Calu3 (cell line): ENCODE data around the gene GPR34. TPM values are rescaled to one million over a fixed set of nuclear protein-coding genes. Genes with fewer than 3 reads are reported as not detected.

ENCODE experiments used
- BruUV-seq: library from RNA; stranded (reverse); fragments of 400-500 nt; replicated peaks from 2 replicates; lab custom pipeline; 2021; lab: Mats Ljungman, UMichigan
- CTCF ChIA-PET: fragments of 300-600 bp; sonication (Branson Sonifier 250); formaldehyde crosslinking; loops from one replicate; lab custom pipeline; 2022; ENCODE audit warnings: antibody characterized with exemption; lab: Charles Lee
- DNase-seq: peaks from one replicate; pipeline ENCODE4 v3.0.0; 2022
- H3K27ac Mint-ChIP-seq: one replicate; pipeline ENCODE4 v1.8.0; 2022; ENCODE audit warnings: mixed read lengths; ENCODE audit not compliant: unreplicated experiment
- H3K27me3 Mint-ChIP-seq: one replicate; pipeline ENCODE4 v1.8.0; 2022; ENCODE audit warnings: mixed read lengths; ENCODE audit not compliant: unreplicated experiment
- H3K36me3 Mint-ChIP-seq: one replicate; pipeline ENCODE4 v1.8.0; 2022; ENCODE audit warnings: mild to moderate bottlenecking, moderate library complexity, mixed read lengths; ENCODE audit not compliant: insufficient read depth, unreplicated experiment
- H3K4me1 Mint-ChIP-seq: one replicate; pipeline ENCODE4 v1.8.0; 2022; ENCODE audit warnings: mild to moderate bottlenecking, low read depth, mixed read lengths; ENCODE audit not compliant: unreplicated experiment
- H3K4me3 Mint-ChIP-seq: one replicate; pipeline ENCODE4 v1.8.0; 2022; ENCODE audit warnings: mild to moderate bottlenecking, low read depth, moderate library complexity, mixed read lengths; ENCODE audit not compliant: unreplicated experiment
- H3K9me3 Mint-ChIP-seq: one replicate; pipeline ENCODE4 v1.8.0; 2022; ENCODE audit warnings: low read depth, mixed read lengths; ENCODE audit not compliant: unreplicated experiment
- CTCF ChIP-seq: fragments of 200-600 bp; IDR thresholded peaks from one replicate; pipeline ENCODE4 v1.8.0; 2022; ENCODE audit warnings: antibody characterized with exemption; ENCODE audit not compliant: unreplicated experiment
- intact Hi-C: fragments of 100-400 bp; cut with micrococcal nuclease; formaldehyde crosslinking; loops from one replicate; pipeline ENCODE4 v1.10.0; 2022; ENCODE audit not compliant: unreplicated experiment
- total RNA-seq: library from RNA; stranded (reverse); gene quantifications from 2 replicates; pipeline ENCODE4 v1.2.3, GENCODE V29; 2022

The GPR34 gene
- total RNA-seq, 1 experiment from 2014 or later, result not detected

- Mint-ChIP-seq H3K4me1 (peaks cover 30% of the 10 kb centered on the region), H3K4me3 (no peak overlapping the region), H3K36me3 (peaks cover 9% of the 10 kb centered on the region), H3K9me3 (peaks cover 8% of the 10 kb centered on the region), H3K27ac (no peak overlapping the region), H3K27me3 (no peaks in the 10 kb centered on the region)
- no peak for TF ChIP-seq CTCF
- intact Hi-C loops, result no loop called here
- DNase-seq, result no peak
- no TSS peak for BruUV-seq
- CTCF ChIA-PET, result no interaction called here
These were observed 31.5 kb downstream of the GPR34 start for GRCh38 chrX:41720125-41720779.

- Mint-ChIP-seq H3K4me1 (peaks cover 29% of the 10 kb centered on the region), H3K36me3 (peaks cover 8% of the 10 kb centered on the region), H3K27me3 (no peaks in the 10 kb centered on the region), H3K9me3 (peaks cover 8% of the 10 kb centered on the region), H3K27ac (peak overlapping the region; percentile 34), H3K4me3 (no peak overlapping the region)
- intact Hi-C loops, result no loop called here
- no peak for TF ChIP-seq CTCF
- DNase-seq, result no peak
- no TSS peak for BruUV-seq
- CTCF ChIA-PET, result no interaction called here
These were observed 32.8 kb downstream of the GPR34 start for GRCh38 chrX:41721590-41721989.

DNA sequence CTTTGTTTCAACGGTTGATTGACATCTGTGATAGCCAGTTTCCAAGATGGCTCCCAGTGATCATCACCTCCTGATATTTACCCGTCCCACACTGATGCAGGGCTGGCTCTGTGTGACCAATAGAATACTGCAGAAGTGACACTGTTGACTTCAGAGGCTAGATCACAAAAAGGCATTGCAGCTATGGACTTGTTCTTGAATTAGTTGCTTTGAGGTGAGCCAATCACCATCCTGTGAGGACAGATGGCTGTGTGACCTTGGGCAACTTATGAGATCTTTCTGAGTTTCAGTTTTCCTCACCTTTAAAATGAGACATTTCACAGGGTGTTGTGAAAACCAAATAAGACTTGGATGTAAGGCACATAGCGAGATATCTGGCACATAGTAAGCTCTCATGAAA lies 33.4 kb downstream of the GPR34 start:
- no peak for TF ChIP-seq CTCF
- CTCF ChIA-PET, result no interaction called here
- Mint-ChIP-seq H3K9me3 (peaks cover 7% of the 10 kb centered on the region), H3K27me3 (no peaks in the 10 kb centered on the region), H3K36me3 (peaks cover 1% of the 10 kb centered on the region), H3K4me3 (no peak overlapping the region), H3K27ac (no peak overlapping the region), H3K4me1 (peaks cover 22% of the 10 kb centered on the region)
- no TSS peak for BruUV-seq
- no peak for DNase-seq
- intact Hi-C loops, result no loop called here

GRCh38 chrX:41722816-41723618 lies 34.2 kb downstream of the GPR34 start:
- DNase-seq, result no peak
- Mint-ChIP-seq H3K36me3 (no peaks in the 10 kb centered on the region), H3K27me3 (no peaks in the 10 kb centered on the region), H3K27ac (no peak overlapping the region), H3K4me1 (peaks cover 21% of the 10 kb centered on the region), H3K9me3 (peaks cover 6% of the 10 kb centered on the region), H3K4me3 (no peak overlapping the region)
- intact Hi-C loops, result no loop called here
- TF ChIP-seq CTCF, result no peak
- BruUV-seq, result no TSS peak
- CTCF ChIA-PET, result no interaction called here
